ENCODE results near the gene DUSP14.

DUSP14 gene

GRCh38 chr17:37516127-37516571 lies 26.5 kb downstream of the DUSP14 start:
- H3K4me3 ChIP-seq (ENCODE audit: low read depth, low read length): no peak overlapping the region
- TF ChIP-seq CTCF (IDR thresholded peaks at IDR 0.05; ENCODE audit: borderline replicate concordance, insufficient read depth, low read depth, low read length): no peak

- TF ChIP-seq CTCF (IDR thresholded peaks at IDR 0.05; ENCODE audit: borderline replicate concordance, insufficient read depth, low read depth, low read length): no peak
These were observed 28.2 kb downstream of the DUSP14 start for GRCh38 chr17:37517881-37518280.

GRCh38 chr17:37518826-37519225 lies 29.1 kb downstream of the DUSP14 start:
- H3K4me3 ChIP-seq (ENCODE audit: low read depth, low read length): no peak overlapping the region
- TF ChIP-seq CTCF (IDR thresholded peaks at IDR 0.05; ENCODE audit: borderline replicate concordance, insufficient read depth, low read depth, low read length): no peak

More at GRCh38 chr17:37517881-37518280, 28.2 kb downstream of the DUSP14 start:
- H3K4me3 ChIP-seq (ENCODE audit: low read depth, low read length): no peak overlapping the region

GRCh38 chr17:37519251-37519985 lies 29.7 kb downstream of the DUSP14 start:
- no peak overlapping the region for H3K4me3 ChIP-seq (ENCODE audit: low read depth, low read length)
- no peak for TF ChIP-seq CTCF (IDR thresholded peaks at IDR 0.05; ENCODE audit: borderline replicate concordance, insufficient read depth, low read depth, low read length)

- no peak for TF ChIP-seq CTCF (IDR thresholded peaks at IDR 0.05; ENCODE audit: borderline replicate concordance, insufficient read depth, low read depth, low read length)
- no peak overlapping the region for H3K4me3 ChIP-seq (ENCODE audit: low read depth, low read length)
These were observed 30.5 kb downstream of the DUSP14 start for GRCh38 chr17:37520174-37520573.

- H3K4me3 ChIP-seq (ENCODE audit: low read depth, low read length): no peak overlapping the region
- no peak for TF ChIP-seq CTCF (IDR thresholded peaks at IDR 0.05; ENCODE audit: borderline replicate concordance, insufficient read depth, low read depth, low read length)
These were observed 32.1 kb downstream of the DUSP14 start for GRCh38 chr17:37521821-37522220.

GRCh38 chr17:37523715-37524219 lies 34.1 kb downstream of the DUSP14 start:
- TF ChIP-seq CTCF (IDR thresholded peaks at IDR 0.05; ENCODE audit: borderline replicate concordance, insufficient read depth, low read depth, low read length): no peak
- H3K4me3 ChIP-seq (ENCODE audit: low read depth, low read length): no peak overlapping the region

Measured in GM12875 (cell line).